Vagina (tissue), 2 donors: ENCODE results near the gene ADCY1. TPM values are rescaled to one million over a fixed set of nuclear protein-coding genes. Genes with fewer than 3 reads are reported as not detected.
A peak's percentile ranks its signal among the peaks of the same experiment; 100 is the strongest.

Experiments
- DNase-seq, 2 donors: peaks; one replicate each; pipeline ENCODE4 v3.0.0-alpha.2; 2017; ENCODE audit errors: extremely low spot score in 2 of 2
- H3K27ac ChIP-seq: fragments of 200-600 bp; sonication (generic); one replicate; pipeline ENCODE4 v1.5.1; 2019
- H3K27me3 ChIP-seq: fragments of 200-600 bp; sonication (generic); one replicate; pipeline ENCODE4 v1.5.1; 2019
- H3K36me3 ChIP-seq, 2 donors: fragments of 200-600 bp; sonication (generic); one replicate each; pipeline ENCODE4 v1.5.1; 2017 to 2019
- H3K4me1 ChIP-seq: fragments of 200-600 bp; sonication (generic); one replicate; pipeline ENCODE4 v1.5.1; 2019
- H3K4me3 ChIP-seq, 2 donors: fragments of 200-600 bp; sonication (generic); 1 replicate in 1 of 2; 2 replicates in 1 of 2; pipeline ENCODE4 v1.5.1; 2016 to 2019
- H3K9me3 ChIP-seq: fragments of 200-600 bp; sonication (generic); one replicate; pipeline ENCODE4 v1.5.1; 2019
- POLR2A ChIP-seq, 2 donors: fragments of 450-650 bp; IDR thresholded peaks; one replicate each; pipeline ENCODE4 v1.6.1; 2017; ENCODE audit warnings: antibody characterized with exemption in 2 of 2, mild to moderate bottlenecking in 2 of 2, moderate library complexity in 2 of 2
- POLR2AphosphoS5 ChIP-seq, 2 donors: sonication (generic); formaldehyde crosslinking; IDR thresholded peaks; one replicate each; pipeline ENCODE4 v1.9.0; 2017; ENCODE audit warnings: antibody characterized with exemption in 2 of 2, mild to moderate bottlenecking in 2 of 2, low read depth in 1 of 2; ENCODE audit not compliant: insufficient read depth in 1 of 2
- intact Hi-C: fragments of 100-400 bp; cut with DNase I; formaldehyde crosslinking; loops from one replicate; pipeline ENCODE4 v1.15.1; 2023
- total RNA-seq: library from RNA; depleted of rRNA; stranded (reverse); fragments of >200 nt; gene quantifications from one replicate; pipeline ENCODE4 v1.2.3, GENCODE V29; 2016
- TF ChIP-seq, protein P1 (sequence below), 3 experiments: fragments of 450-650 bp in 2 of 3; fragments of 200-600 bp in 1 of 3; sonication (generic) in 1 of 3; IDR thresholded peaks; one replicate each; pipeline ENCODE4 v1.5.1; 2017 to 2019; ENCODE audit warnings: antibody characterized with exemption in 3 of 3, mild to moderate bottlenecking in 2 of 3, moderate library complexity in 2 of 3

Gene ADCY1
- total RNA-seq, 1 donor from 2014 or later = 2.5 TPM

DNA sequence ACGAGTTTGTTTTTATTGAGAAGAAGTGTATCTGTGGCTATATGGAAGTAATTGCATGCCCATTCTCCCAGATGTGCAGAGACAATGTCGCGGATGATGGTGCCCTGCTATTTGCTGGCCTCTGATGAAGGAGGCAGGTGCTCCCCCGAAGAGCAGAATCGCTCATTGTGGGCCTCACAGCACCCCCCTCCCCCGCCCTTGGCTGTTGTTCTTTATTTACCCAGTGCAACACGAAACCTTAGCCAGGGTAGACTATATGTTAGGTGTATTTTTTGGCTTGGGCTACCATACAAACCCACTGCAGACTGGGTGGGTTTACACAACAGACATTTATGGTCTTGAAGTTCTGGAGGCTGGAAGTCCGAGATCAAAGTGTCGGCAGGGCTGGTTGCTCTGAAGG is 3.4 kb upstream of the ADCY1 start:
- TF ChIP-seq POLR2AphosphoS5 (IDR thresholded peaks at IDR 0.05; ENCODE audit: insufficient read depth in 1 of 2, low read depth in 1 of 2) (no peak), POLR2A (IDR thresholded peaks at IDR 0.05) (no peak)
- TF ChIP-seq, protein P1, sequence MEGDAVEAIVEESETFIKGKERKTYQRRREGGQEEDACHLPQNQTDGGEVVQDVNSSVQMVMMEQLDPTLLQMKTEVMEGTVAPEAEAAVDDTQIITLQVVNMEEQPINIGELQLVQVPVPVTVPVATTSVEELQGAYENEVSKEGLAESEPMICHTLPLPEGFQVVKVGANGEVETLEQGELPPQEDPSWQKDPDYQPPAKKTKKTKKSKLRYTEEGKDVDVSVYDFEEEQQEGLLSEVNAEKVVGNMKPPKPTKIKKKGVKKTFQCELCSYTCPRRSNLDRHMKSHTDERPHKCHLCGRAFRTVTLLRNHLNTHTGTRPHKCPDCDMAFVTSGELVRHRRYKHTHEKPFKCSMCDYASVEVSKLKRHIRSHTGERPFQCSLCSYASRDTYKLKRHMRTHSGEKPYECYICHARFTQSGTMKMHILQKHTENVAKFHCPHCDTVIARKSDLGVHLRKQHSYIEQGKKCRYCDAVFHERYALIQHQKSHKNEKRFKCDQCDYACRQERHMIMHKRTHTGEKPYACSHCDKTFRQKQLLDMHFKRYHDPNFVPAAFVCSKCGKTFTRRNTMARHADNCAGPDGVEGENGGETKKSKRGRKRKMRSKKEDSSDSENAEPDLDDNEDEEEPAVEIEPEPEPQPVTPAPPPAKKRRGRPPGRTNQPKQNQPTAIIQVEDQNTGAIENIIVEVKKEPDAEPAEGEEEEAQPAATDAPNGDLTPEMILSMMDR (IDR thresholded peaks at IDR 0.05) = no peak
- H3K27me3 ChIP-seq = no peaks in the 10 kb centered on the region
- intact Hi-C loops = no loop called here
- no peaks in the 10 kb centered on the region for H3K9me3 ChIP-seq
- peaks cover 12% of the 10 kb centered on the region for H3K4me1 ChIP-seq
- no peaks in the 10 kb centered on the region for H3K36me3 ChIP-seq
- H3K4me3 ChIP-seq = no peak overlapping the region
- H3K27ac ChIP-seq = no peak overlapping the region
- DNase-seq = peak in 1 of 2 donors; percentile 64

DNA sequence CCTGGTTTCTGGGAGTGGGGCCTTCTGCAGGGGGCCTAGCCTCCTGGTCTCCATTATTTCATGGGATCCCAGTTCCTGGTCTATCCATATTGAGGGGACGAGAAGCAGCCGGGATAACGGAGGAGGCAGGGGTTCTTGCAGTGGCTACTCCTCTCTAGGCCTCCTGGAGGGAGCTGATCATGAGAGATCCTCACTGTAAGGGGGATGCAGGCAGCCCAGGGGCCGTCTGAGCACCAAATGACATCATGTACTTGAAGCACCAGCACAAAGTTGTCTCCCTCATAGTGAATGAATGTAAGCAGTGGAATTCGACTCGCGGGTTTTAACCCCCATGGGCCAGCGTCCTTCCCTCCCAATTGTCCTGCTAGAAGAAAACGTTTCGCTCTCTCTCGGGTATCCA is 964 bp upstream of the ADCY1 start:
- TF ChIP-seq, protein P1 (IDR thresholded peaks at IDR 0.05) = no peak
- TF ChIP-seq POLR2AphosphoS5 (IDR thresholded peaks at IDR 0.05; ENCODE audit: insufficient read depth in 1 of 2, low read depth in 1 of 2) (no peak), POLR2A (IDR thresholded peaks at IDR 0.05) (no peak)
- intact Hi-C loops = no loop called here

DNA sequence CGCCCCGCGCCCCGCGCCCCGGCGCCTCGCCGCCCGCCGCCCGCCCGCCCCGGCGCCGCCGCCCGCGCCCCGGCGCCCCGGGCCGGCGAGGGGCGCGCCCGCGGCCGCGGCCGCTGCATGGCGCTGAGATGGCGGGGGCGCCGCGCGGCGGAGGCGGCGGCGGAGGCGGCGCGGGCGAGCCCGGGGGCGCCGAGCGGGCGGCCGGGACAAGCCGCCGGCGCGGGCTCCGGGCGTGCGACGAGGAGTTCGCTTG is 174 bp downstream of the ADCY1 start:
- TF ChIP-seq POLR2AphosphoS5 (IDR thresholded peaks at IDR 0.05; ENCODE audit: insufficient read depth in 1 of 2, low read depth in 1 of 2) (no peak), POLR2A (IDR thresholded peaks at IDR 0.05) (no peak)
- TF ChIP-seq, protein P1 (IDR thresholded peaks at IDR 0.05) = no peak
- Histone ChIP-seq H3K36me3 (no peaks in the 10 kb centered on the region), H3K4me3 (peak overlapping the region; percentile 53 to 54), H3K27me3 (no peaks in the 10 kb centered on the region), H3K4me1 (peaks cover 19% of the 10 kb centered on the region), H3K9me3 (no peaks in the 10 kb centered on the region), H3K27ac (no peak overlapping the region)
- no peak for DNase-seq
- intact Hi-C loops = no loop called here

More for the DNA sequence above, 964 bp upstream of the ADCY1 start:
- Histone ChIP-seq H3K4me3 (no peak overlapping the region), H3K27ac (no peak overlapping the region), H3K27me3 (no peaks in the 10 kb centered on the region), H3K4me1 (peaks cover 19% of the 10 kb centered on the region), H3K36me3 (no peaks in the 10 kb centered on the region), H3K9me3 (no peaks in the 10 kb centered on the region)
- DNase-seq = no peak

DNA sequence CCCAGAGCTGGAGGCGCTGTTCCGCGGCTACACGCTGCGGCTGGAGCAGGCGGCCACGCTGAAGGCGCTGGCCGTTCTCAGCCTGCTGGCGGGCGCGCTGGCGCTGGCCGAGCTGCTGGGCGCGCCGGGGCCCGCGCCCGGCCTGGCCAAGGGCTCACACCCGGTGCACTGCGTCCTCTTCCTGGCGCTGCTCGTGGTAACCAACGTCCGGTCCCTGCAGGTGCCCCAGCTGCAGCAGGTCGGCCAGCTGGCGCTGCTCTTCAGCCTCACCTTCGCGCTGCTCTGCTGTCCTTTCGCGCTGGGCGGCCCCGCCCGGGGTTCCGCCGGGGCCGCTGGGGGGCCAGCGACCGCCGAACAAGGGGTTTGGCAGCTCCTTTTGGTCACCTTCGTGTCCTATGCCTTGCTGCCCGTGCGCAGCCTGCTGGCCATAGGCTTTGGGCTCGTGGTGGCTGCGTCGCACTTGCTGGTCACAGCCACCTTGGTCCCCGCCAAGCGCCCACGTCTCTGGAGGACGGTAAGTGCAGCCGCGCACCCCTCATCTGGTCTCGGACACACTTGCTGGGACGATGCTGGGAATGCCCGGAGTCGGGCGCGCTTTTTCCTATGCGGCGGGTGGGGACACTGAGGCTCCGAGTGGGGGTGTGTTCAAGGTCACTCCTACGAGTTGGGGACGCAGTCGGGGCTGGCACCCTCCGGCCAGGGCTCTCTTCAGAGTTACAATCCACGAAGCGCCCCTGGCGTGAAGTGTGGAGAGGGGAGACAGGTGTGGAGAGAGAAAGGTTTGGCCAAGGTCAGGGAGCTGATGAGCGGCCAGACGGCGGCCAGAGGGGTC is 717 bp downstream of the ADCY1 start:
- peak overlapping the region; percentile 53 to 54 for H3K4me3 ChIP-seq
- no peaks in the 10 kb centered on the region for H3K27me3 ChIP-seq
- H3K36me3 ChIP-seq = no peaks in the 10 kb centered on the region
- intact Hi-C loops = no loop called here
- TF ChIP-seq POLR2A (IDR thresholded peaks at IDR 0.05) = no peak
- TF ChIP-seq POLR2AphosphoS5 (IDR thresholded peaks at IDR 0.05; ENCODE audit: insufficient read depth in 1 of 2, low read depth in 1 of 2) = no peak
- TF ChIP-seq, protein P1 (IDR thresholded peaks at IDR 0.05) = no peak
- no peak overlapping the region for H3K27ac ChIP-seq
- H3K9me3 ChIP-seq = no peaks in the 10 kb centered on the region
- peaks cover 19% of the 10 kb centered on the region for H3K4me1 ChIP-seq
- no peak for DNase-seq

- H3K27me3 ChIP-seq = no peaks in the 10 kb centered on the region
- DNase-seq = no peak
- intact Hi-C loops = no loop called here
Measured at GRCh38 chr7:45575501-45576248, 1.5 kb downstream of the ADCY1 start.

More at GRCh38 chr7:45575501-45576248, 1.5 kb downstream of the ADCY1 start:
- TF ChIP-seq, protein P1 (IDR thresholded peaks at IDR 0.05) = no peak
- TF ChIP-seq POLR2AphosphoS5 (IDR thresholded peaks at IDR 0.05; ENCODE audit: insufficient read depth in 1 of 2, low read depth in 1 of 2) (no peak), POLR2A (IDR thresholded peaks at IDR 0.05) (no peak)
- Histone ChIP-seq H3K4me1 (peaks cover 19% of the 10 kb centered on the region), H3K27ac (no peak overlapping the region), H3K4me3 (peak overlapping the region; percentile 53 to 54), H3K36me3 (no peaks in the 10 kb centered on the region), H3K9me3 (no peaks in the 10 kb centered on the region)
